HG02759 (cell line): ENCODE measurements around the gene ACTR3.
A peak's percentile ranks its signal among the peaks of the same experiment; 100 is the strongest.
"Not testable (repeated sequence)": the region's sequence is repeated elsewhere in the genome, so short reads cannot be mapped to it uniquely, and the experiment has no call there.

Source experiments
- ATAC-seq: cut with Tn5 transposase; IDR thresholded peaks from one replicate; pipeline ENCODE4 v1.9.1; 2021; ENCODE audit warnings: mild to moderate bottlenecking, moderate library complexity; ENCODE audit not compliant: unreplicated experiment

The ACTR3 gene

DNA sequence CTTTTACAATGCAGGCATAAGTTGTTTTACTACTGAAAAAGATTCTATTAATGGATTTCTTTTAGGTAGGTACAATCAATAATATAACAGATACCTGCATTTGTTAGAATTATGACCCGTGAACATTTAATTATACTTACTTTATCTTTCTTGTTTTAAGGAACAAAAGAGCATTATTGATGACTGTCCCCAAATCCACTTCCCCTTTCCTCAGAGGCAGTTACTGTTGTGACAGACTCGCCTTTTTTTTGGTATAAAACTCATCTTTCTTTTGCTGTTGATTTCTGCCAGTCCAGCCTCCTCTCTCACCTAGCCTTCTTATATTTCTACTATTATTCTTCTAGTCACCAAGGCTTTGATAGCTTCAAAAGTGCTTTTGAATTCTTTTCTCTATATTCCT, 12.1 kb downstream of the ACTR3 start:
- no peak for ATAC-seq

DNA sequence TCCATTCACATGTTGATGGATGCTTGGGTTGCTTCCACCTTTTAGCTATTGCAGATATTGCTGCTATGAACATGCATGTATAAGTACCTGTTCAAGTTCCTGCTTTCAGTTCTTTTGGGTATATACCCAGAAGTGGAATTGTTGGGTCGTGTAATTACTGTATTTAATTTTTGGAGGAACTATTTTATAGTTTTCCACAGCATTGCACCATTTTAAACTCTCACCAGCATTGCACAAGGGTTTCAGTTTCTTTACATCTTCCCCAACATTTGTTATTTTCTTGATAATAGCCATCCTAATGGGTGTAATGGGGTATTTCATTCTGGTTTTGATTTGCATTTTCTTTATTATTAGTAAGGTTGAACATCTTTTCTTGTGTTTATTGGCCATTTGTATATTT, 16.0 kb downstream of the ACTR3 start:
- no peak for ATAC-seq

DNA sequence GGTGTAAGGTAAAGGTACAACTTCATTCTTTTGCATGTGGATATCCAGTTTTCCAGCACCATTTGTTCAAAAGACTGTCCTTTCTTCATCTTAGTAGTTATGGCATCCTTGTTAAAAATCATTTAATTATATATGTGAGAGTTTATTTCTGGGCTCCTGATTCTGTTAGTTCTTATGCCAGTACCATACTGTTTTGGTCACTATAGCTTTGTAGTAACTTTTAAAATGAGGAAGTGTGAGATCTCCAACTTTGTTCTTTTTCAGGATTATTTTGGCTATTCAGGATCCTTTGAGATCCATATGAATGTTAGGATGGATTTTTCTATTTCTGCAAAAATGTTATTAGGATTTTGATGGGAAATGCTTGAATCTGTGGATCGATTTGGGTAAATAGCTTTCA, 16.8 kb downstream of the ACTR3 start:
- ATAC-seq: no peak

DNA sequence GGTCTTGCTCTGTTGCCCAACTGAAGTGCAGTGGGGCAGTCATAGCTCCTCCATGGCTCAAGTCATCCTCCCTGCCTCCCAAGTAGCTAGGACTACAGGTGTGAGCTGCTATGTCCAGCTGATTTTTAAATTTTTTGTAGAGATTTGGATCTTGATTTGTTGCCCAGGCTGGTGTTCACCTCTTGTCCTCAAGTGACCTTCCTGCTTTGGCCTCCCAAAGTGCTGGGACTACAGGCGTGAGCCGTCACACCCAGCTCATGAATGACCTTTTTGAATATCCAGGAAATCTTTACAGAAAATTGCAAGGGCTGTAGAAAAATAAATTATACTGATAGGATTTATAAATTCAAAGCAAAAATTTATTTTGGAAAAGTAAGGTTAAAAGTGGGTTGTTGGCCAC, 17.4 kb downstream of the ACTR3 start:
- no peak for ATAC-seq

DNA sequence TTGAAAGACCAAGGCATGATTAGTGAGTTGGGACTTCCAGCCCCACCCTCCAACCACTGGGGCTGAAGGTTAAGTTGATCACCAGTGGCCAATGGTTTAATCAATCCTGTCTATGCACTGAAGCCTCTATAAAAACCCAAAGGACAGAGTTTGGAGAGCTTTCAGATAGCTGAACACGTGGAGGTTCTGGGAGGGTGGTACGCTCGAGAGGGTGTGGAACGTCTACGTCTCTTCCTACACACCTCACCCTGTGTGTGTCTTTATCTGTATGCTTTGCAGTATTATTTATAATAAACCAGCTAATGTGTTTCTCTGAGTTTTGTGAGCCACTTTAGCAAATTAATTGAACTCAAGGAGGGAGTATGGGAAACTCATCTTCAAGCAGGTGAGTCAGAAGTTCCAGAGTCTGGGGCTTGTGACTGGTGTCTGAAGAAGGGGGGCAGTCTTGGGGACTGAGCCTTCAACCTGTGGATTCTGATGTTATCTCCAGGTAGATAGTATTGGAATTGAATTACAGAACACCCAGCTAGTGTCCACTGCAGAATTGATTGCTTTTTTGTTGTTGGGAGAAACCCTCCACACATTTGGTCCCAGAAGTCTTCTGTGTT, 20.3 kb downstream of the ACTR3 start:
- ATAC-seq: peak; percentile 44

DNA sequence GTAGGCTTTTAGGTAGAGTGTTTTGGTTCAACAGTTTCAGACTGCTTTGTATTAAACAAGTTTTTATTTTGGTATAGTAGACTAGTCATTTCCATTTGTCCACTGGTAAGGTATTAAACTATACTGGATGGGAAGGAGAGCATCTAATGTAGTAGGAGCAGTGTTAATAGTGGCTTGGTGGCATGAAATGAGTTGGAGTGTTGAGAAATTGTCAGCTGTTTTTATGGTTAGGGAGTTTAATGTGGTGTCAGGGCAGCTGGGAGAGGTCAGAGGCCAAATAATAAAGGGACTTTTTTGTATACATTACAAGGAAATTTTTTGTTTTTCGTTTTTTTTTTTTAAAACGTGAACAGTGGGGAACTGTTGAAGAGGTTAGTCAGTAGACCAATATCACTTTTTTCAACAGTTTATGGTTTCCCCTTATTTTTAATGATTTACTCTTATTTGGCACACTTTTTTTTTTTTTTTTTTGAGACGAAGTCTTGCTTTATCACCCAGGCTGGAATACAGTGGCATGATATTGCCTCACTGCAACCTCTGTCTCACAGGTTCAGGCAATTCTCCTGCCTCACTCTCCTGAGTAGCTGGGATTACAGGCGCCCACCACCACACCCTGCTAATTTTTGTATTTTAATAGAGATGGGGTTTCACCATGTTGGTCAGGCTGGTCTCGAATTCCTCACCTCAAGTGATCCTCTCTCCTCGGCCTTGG, 21.2 kb downstream of the ACTR3 start:
- peak; percentile 68 for ATAC-seq

DNA sequence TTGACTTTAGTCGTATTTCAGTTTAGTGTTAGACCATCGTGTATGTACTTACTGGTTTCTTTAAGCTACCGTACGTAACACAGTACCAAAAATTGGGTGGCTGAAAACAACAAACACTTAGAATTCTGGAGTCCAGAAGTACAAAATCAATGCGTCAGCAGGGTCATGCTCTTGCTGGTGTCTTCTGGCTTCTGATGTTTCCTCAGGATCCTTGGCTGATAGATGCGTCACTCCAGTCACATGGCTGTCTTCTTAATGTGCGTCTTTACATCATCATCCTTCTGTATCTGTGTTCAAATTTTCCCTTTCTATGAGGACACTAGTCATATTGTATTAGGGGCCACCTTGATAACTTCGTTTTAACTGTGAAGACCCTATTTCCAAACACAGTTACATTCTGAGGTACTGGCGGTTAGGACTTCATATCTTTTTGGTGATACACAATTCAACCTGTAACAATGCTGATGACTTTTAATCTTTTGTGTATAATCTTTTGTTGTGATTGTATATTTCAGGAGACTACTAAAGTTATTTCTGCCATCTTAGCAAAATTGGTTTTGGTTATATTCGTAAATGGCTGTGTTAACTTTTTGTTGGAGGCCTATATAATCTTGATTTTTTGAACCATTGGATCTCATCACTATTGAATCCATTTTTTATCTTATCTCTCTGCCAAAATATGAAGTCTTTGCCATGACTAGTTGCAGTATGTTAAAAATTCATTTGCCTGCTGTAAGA, 25.4 kb downstream of the ACTR3 start:
- ATAC-seq: no peak

DNA sequence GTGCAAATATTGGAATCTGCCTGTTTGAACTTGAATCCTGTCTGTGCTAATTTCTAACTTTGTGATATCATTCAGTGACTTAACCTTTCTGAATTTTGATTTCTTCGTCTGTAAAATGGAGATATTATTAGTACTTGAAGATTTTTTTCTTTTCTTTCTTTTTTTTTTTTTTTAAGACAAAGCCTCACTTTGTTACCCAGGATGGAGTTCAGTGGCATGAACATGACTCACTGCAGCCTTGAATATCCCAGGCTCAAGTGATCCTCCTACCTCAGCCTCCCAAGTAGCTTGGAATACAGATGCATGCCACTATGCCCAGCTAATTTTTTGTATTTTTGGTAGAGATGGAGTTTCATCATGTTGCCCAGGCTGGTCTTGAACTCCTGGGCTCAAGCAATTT, 28.3 kb downstream of the ACTR3 start:
- no peak for ATAC-seq

DNA sequence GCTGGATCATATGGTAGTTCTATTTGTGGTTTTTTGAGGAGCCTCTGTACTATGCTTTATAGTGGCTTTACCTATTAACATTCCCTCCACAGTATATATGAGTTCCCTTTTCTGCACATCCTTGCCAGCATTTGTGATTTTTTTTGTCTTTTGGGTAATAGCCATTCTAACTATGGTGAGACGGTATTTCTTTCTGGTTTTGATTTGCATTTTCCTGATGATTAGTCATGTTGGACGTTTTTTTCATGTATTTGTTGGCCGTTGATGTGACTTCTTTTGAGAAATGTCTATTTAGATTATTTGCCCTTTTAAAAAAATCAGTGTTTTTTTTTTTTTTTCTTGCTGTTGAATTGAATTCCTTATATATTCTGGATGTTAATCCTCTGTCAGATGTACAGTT, 31.1 kb downstream of the ACTR3 start:
- no peak for ATAC-seq

DNA sequence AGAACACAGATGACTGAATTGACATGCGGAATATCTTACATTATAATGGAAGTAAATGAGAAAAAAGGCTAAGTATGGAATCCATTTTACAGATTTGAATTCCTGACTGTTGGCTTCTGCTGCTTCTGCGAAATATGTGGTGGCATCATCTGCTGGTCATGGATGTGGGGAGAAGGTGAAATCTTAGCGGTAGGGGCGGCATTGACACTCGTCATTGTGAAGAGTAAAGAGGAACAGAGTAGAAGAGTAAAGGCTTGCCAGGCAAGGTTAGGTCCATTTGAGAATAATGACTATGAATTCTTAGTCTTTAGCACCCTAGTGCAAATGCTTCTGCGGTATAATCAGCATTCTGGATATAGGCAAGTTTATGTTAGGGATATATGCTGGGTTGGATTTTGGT, 32.4 kb downstream of the ACTR3 start:
- ATAC-seq: no peak

DNA sequence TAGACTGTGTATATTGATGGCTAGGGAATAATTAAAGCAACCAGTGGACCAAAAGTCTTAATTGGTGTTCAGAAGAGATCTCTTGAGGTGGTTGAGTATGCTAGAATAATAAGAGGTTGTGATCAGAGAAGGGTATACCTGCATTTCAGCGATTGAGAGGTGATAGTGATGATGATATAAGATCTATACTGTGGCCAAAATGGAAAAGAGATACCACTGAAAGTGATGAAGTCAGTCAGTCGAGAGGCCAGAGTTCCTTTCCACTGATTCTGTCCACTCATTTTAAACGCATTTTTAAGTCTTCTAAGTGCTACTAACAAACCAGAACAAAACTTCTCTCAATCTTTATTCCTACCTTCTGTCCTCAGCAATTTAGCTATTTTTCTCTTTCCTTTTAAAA, 32.9 kb downstream of the ACTR3 start:
- no peak for ATAC-seq

DNA sequence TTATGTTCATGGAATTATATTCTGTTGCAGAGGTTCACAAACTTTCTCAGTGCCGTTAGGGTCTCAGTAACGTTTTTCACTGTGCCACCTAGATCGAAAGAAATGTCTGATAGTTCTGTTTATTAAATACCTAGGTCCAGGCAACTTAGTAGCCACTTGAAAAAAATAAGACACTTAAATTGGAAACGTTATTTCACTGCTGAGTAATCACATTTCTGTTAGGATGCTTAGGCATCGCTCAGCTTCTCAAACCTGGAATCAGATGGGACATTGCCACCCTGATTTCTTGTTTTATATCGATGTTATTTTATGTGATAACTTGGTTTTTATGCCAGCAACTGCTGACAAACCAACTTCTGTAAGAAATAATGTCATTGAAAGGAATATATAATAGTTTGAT, 36.0 kb downstream of the ACTR3 start:
- ATAC-seq: no peak

DNA sequence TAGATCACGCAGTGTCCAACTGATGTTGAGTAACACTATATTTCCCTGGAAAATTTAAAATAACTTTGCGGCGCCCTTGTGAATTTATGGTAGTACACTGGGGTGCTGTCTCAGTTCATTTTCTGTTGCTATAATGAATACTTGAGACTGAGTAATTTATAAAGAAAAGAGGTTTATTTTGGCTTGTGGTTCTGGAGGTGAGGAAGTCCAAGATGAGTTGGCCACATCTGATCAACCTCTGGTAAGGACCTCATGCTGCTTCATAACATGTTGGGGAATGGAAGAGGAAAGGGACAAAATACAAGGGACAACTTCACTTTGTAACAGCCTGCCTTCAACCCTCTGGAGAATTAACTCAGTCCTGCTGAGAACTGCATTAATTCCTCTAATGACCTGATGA, 36.4 kb downstream of the ACTR3 start:
- no peak for ATAC-seq

DNA sequence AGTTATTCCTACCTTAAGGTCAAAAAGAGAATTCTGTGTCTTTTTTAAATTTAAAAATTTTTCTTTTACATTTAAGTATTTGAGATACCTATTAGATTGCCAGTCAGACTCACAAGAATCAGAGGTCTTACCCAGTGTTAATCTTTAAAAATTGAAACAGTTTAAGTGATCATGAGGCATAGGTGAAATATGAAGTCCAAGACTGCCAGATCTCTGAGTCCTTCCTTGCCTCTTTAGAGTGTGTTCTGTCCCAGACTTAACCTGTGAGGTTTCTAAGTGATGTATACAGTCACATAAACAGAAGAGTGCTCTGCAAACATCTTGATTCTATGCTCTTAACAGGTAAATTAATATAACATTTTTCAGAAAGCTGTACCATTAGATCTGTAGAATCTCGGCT, 40.6 kb downstream of the ACTR3 start:
- ATAC-seq: no peak

DNA sequence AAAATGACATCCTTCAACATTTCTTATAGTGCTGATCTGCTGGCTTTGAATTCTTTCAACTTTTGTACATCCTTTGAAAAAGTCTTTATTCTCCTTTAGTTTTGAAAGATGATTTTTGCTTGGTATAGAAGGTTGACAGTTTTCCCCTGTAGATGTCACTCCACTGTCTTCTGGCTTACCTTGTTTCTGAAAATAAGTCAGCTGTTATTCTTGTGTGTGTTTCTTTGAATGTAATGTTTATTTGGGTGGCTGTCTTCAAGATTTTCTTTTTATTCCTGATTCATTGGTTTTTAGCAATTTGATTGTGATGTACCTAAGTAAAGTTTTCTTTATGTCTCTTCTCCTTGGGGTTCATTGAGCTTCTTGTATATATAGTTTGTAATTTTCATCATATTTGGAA, 47.6 kb downstream of the ACTR3 start:
- ATAC-seq: no peak

DNA sequence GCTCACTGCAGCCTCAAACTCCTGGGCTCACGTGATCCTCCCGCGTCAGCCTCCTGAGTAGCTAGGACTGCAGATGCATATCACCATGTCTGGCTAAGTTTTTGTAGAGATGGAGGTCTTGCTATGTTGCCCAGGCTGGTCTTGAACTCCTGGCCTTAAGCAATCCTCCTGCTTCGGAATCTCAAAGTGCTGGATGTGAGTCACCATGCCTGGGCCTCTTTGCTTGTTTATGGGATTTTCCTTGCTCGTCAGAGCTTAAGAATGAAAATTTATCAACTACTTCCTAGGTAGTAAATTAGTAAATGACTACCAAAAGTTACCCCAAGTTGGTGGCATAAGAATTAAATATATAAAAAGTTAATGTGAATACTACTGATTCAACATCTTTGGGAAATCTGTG, 51.0 kb downstream of the ACTR3 start:
- ATAC-seq: no peak

DNA sequence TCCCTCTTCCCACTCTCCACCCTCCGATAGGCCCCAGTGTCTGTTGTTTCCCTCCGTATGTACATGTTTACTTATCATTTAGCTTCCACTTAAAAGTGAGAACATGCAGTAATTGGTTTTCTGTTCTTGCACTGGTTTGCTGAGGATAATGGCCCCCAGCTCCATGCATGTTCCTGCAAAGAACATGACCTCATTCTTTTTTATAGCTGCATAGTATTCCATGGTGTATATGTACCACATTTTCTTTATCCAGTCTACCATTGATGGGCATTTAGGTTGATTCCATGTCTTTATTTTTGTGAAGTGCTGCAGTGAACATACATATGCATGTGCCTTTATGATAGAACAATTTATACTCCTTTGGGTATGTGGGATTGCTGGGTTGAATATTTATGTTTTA, 55.9 kb downstream of the ACTR3 start:
- not testable (repeated sequence) for ATAC-seq

DNA sequence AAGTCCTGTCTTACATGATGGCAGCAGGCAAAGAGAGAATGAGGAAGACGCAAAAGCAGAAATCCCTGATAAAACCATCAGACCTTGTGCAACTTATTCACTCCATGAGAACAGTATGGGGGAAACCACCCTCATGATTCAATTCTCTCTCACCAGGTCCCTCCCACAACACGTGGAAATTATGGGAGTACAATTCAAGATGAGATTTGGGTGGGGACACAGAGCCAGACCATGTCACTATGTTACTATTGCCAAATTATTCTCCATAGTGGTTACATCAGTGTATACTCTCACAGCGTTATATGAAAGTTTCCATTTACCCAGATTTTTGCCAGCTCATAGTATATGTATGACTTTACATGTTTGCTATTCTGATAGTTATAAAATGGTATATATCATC, 61.0 kb downstream of the ACTR3 start:
- ATAC-seq: not testable (repeated sequence)

DNA sequence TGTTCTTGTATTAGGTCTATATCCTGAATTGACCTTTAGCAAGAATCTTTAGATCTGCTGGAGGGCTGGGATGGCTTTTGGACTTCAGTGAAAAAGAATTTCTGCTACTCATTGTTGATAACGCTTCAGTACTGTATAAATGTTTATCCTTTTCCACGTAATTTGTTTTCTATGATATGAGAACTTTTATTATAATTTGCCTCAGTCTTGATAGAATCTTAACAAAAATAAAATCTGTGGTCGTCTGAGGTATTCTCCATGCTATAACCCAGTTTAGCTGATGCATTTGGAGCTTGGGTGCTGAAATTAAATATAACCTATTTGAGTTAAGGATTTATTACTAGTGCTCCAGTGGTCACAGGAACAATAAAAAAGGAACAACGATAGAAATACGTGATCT, 71.1 kb downstream of the ACTR3 start:
- no peak for ATAC-seq

DNA sequence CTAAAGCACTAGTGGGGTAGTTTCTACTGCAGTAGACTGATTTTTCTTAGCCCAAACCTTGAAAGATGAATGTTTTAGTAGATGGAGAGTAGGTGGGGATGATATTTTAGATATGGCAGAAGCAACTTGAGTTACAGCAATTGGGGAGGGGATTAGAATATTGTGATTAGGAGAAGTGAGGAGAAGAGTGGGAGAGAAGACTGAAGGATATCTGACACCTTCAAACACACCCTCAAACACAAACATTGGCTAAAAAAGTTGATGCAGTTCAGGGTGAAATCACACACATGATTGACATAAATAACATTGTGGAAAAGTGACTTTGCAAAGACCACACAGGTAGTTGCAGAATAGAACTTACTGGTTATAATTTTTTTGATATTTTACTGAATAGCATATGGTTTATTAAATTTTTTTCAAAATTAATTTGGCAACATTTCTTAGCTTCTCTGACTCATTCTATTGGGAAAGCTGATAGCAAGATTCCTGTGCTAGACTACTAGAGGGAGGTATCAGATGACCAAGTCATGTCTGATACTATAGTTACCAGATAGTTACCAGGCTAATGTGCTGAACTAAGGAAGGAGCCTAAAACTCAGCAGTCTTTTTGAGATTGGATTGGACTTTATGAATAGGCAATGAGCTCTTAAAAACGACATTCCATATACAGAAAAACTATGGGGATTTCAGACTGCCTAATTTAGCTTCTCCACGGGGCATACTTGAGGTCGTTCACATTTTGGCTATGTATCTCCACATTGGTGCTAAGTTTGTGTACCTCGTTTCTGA, 73.0 kb downstream of the ACTR3 start:
- ATAC-seq: no peak

DNA sequence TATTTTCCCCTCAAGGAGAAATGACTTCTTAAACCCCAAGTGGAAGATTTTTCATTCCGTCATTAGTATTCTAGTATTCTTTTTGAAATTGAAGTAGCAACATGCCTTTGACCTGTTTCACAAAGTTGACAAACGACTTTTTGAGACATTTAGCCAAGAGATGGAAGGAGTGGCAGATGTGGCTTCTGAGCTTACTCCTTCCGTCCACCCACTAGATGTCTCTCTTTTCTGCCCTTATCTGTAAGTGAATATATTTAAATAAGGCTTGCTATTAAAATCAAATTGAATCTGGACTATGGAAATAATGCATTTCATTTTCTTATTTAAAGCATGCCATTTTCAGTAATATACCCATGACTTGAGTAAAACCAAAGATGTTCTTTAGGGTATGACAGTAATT, 74.1 kb downstream of the ACTR3 start:
- ATAC-seq: no peak

DNA sequence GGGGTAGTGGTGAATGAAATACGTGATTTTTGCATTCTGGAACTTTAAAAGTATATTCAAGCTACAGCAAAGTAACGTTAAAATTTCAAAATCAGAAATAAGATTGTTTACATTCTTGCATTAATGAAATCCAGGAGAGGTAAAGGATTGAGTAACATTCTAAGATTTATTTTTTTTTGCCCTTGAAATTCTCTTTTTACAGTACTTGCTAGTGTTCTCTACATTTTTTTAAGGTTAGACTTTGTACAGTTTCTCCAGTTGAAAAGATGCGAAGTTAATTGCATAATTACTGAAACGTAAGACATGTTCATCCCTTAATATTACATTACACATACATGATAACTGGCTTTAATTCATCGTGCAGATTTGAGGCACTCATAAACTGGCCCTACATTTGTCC, 74.5 kb downstream of the ACTR3 start:
- no peak for ATAC-seq
